Breast epithelium (tissue), 4 donors: ENCODE data around the gene PRKAB1. TPM values are rescaled to one million over a fixed set of nuclear protein-coding genes. Genes with fewer than 3 reads are reported as not detected.

Source experiments
- DNase-seq, 2 donors: peaks; one replicate each; pipeline ENCODE4 v3.0.0-alpha.2; 2019; ENCODE audit warnings: low spot score in 2 of 2
- H3K27ac ChIP-seq, 2 donors: fragments of 200-600 bp; sonication (generic) in 1 of 2; one replicate each; pipeline ENCODE4 v1.5.1; 2016 to 2019; ENCODE audit warnings: mild to moderate bottlenecking in 1 of 2
- H3K27me3 ChIP-seq, 2 donors: fragments of 200-600 bp; sonication (generic) in 1 of 2; one replicate each; pipeline versions ENCODE4 v1.5.1 to v1.6.0; 2017 to 2019; ENCODE audit warnings: control low read depth in 1 of 2, mild to moderate bottlenecking in 1 of 2
- H3K36me3 ChIP-seq: fragments of 200-600 bp; one replicate; pipeline ENCODE4 v1.5.1; 2019
- H3K4me1 ChIP-seq, 2 donors: fragments of 200-600 bp; sonication (generic); one replicate each; pipeline ENCODE4 v1.5.1; 2016 to 2019; ENCODE audit warnings: control low read depth in 1 of 2
- H3K4me3 ChIP-seq, 3 donors: fragments of 200-600 bp; sonication (generic); 1 replicate in 2 of 3; 2 replicates in 1 of 3; pipeline ENCODE4 v1.5.1; 2016 to 2019; ENCODE audit warnings: mild to moderate bottlenecking in 3 of 3, moderate library complexity in 2 of 3
- H3K9me3 ChIP-seq, 2 donors: fragments of 200-600 bp; sonication (generic) in 1 of 2; one replicate each; pipeline ENCODE4 v1.5.1; 2016 to 2019; ENCODE audit warnings: control low read depth in 1 of 2
- CTCF ChIP-seq, 3 donors: fragments of 450-650 bp; IDR thresholded peaks; one replicate each; pipeline ENCODE4 v1.5.1; 2016 to 2017; ENCODE audit warnings: antibody characterized with exemption in 3 of 3, mild to moderate bottlenecking in 3 of 3, moderate library complexity in 3 of 3
- POLR2A ChIP-seq: fragments of 450-650 bp; IDR thresholded peaks from one replicate; pipeline ENCODE4 v1.6.1; 2016; ENCODE audit warnings: antibody characterized with exemption, mild to moderate bottlenecking, moderate library complexity
- POLR2AphosphoS5 ChIP-seq, 3 donors: sonication (generic); formaldehyde crosslinking; IDR thresholded peaks; one replicate each; pipeline ENCODE4 v1.6.1; 2017; ENCODE audit warnings: antibody characterized with exemption in 3 of 3
- intact Hi-C: fragments of 100-400 bp; cut with DNase I; formaldehyde crosslinking; loops from one replicate; pipeline ENCODE4 v1.15.1; 2023; ENCODE audit warnings: low total_unique reads
- total RNA-seq, 3 donors: library from RNA; depleted of rRNA; stranded (reverse); fragments of >200 nt; gene quantifications; one replicate each; pipeline ENCODE4 v1.1.0, GENCODE V29; 2016

Gene PRKAB1
- total RNA-seq, 3 donors from 2014 or later, result 20.2 to 39.0 (median 31.9) TPM

GRCh38 chr12:119727600-119728443 lies 59.9 kb downstream of the PRKAB1 start:
- no peaks in the 10 kb centered on the region for H3K36me3 ChIP-seq
- no peaks in the 10 kb centered on the region for H3K9me3 ChIP-seq
- no peak overlapping the region for H3K4me3 ChIP-seq
- TF ChIP-seq CTCF (IDR thresholded peaks at IDR 0.05) (no peak), POLR2AphosphoS5 (IDR thresholded peaks at IDR 0.05) (no peak), POLR2A (no peak)
- H3K27ac ChIP-seq, result no peak overlapping the region
- H3K27me3 ChIP-seq, result no peaks in the 10 kb centered on the region
- intact Hi-C loops, result no loop called here
- no peaks in the 10 kb centered on the region for H3K4me1 ChIP-seq
- DNase-seq, result no peak

GRCh38 chr12:119728444-119728745 lies 60.5 kb downstream of the PRKAB1 start:
- H3K27me3 ChIP-seq, result no peaks in the 10 kb centered on the region
- no peaks in the 10 kb centered on the region for H3K9me3 ChIP-seq
- DNase-seq, result no peak
- H3K4me3 ChIP-seq, result no peak overlapping the region
- H3K27ac ChIP-seq, result no peak overlapping the region
- H3K4me1 ChIP-seq, result no peaks in the 10 kb centered on the region
- H3K36me3 ChIP-seq, result no peaks in the 10 kb centered on the region
- intact Hi-C loops, result no loop called here
- TF ChIP-seq POLR2AphosphoS5 (IDR thresholded peaks at IDR 0.05) (no peak), CTCF (IDR thresholded peaks at IDR 0.05) (no peak), POLR2A (no peak)

- TF ChIP-seq POLR2AphosphoS5 (IDR thresholded peaks at IDR 0.05) (no peak), POLR2A (no peak), CTCF (IDR thresholded peaks at IDR 0.05) (no peak)
Measured at GRCh38 chr12:119729871-119730270, 61.9 kb downstream of the PRKAB1 start.

GRCh38 chr12:119730381-119730780 lies 62.4 kb downstream of the PRKAB1 start:
- Histone ChIP-seq H3K27me3 (no peaks in the 10 kb centered on the region), H3K4me1 (no peaks in the 10 kb centered on the region), H3K36me3 (no peaks in the 10 kb centered on the region), H3K9me3 (no peaks in the 10 kb centered on the region), H3K27ac (no peak overlapping the region), H3K4me3 (no peak overlapping the region)
- intact Hi-C loops, result no loop called here
- DNase-seq, result no peak
- TF ChIP-seq CTCF (IDR thresholded peaks at IDR 0.05), result no peak
- TF ChIP-seq POLR2AphosphoS5 (IDR thresholded peaks at IDR 0.05), result no peak
- no peak for TF ChIP-seq POLR2A

More at GRCh38 chr12:119729871-119730270, 61.9 kb downstream of the PRKAB1 start:
- Histone ChIP-seq H3K27me3 (no peaks in the 10 kb centered on the region), H3K4me3 (no peak overlapping the region), H3K27ac (no peak overlapping the region), H3K4me1 (no peaks in the 10 kb centered on the region), H3K36me3 (no peaks in the 10 kb centered on the region), H3K9me3 (no peaks in the 10 kb centered on the region)
- intact Hi-C loops, result no loop called here
- DNase-seq, result no peak

Other genes starting within 250 kb of the PRKAB1 start
- gene TMEM233, start 74.4 kb upstream of the PRKAB1 start, total RNA-seq, result under 1 TPM in 1 of 3 donors, not detected in 2; 0.48 TPM
- gene CIT, start 209.2 kb downstream of the PRKAB1 start, total RNA-seq, result 1 to 10 TPM; 1.3 to 9.5 (median 2.4) TPM